Fibroblast of lung (primary cell): ENCODE data around the gene FTSJ1.

Source experiments
- EZH2 ChIP-seq: IDR thresholded peaks from 2 replicates; pipeline ENCODE4 v1.5.1; 2012; ENCODE audit warnings: low read length, control low read depth, mild to moderate bottlenecking; ENCODE audit errors: missing control alignments
- TF ChIP-seq, protein P1 (sequence below), 2 donors: IDR thresholded peaks in 1 of 2; conservative IDR thresholded peaks in 1 of 2; 1 replicate in 1 of 2; 2 replicates in 1 of 2; pipeline ENCODE4 v1.5.1; 2011 to 2012; ENCODE audit warnings: low read length in 2 of 2, control low read depth in 1 of 2, inconsistent platforms in 1 of 2, low read depth in 1 of 2, mild to moderate bottlenecking in 1 of 2

DNA sequence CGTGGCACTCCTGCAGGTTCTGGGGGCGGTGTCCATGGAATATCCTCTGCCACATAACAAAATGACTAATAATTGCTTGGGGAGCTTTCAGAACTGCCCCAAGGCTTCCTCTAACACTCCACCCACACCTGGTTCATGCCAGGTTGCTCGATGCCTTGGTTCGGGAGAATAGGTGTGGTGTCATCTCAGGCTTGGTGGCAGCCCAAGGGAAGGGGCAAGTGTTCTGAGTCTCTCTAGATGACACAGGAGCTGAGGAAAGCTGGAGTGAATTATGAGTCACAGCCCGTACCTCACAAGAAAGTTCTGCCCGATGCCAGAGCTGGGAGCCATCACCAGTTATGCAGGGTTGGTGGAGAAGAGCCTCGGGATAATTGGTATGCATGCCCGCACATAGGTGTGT, 14.7 kb downstream of the FTSJ1 start:
- TF ChIP-seq, protein P1, sequence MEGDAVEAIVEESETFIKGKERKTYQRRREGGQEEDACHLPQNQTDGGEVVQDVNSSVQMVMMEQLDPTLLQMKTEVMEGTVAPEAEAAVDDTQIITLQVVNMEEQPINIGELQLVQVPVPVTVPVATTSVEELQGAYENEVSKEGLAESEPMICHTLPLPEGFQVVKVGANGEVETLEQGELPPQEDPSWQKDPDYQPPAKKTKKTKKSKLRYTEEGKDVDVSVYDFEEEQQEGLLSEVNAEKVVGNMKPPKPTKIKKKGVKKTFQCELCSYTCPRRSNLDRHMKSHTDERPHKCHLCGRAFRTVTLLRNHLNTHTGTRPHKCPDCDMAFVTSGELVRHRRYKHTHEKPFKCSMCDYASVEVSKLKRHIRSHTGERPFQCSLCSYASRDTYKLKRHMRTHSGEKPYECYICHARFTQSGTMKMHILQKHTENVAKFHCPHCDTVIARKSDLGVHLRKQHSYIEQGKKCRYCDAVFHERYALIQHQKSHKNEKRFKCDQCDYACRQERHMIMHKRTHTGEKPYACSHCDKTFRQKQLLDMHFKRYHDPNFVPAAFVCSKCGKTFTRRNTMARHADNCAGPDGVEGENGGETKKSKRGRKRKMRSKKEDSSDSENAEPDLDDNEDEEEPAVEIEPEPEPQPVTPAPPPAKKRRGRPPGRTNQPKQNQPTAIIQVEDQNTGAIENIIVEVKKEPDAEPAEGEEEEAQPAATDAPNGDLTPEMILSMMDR (conservative IDR thresholded peaks at IDR 0.05 in 1 of 2, IDR thresholded peaks at IDR 0.05 in 1 of 2; ENCODE audit: low read depth in 1 of 2, low read length in 2 of 2) = no peak
- no peak for TF ChIP-seq EZH2
